Activated naive CD4-positive, alpha-beta T cell (primary cell): ENCODE results near the gene PTPRD.

Experiments
- DNase-seq, 4 experiments: peaks; one replicate each; lab custom pipeline; 2025; lab: John Stamatoyannopoulos, UW

The PTPRD gene

DNA sequence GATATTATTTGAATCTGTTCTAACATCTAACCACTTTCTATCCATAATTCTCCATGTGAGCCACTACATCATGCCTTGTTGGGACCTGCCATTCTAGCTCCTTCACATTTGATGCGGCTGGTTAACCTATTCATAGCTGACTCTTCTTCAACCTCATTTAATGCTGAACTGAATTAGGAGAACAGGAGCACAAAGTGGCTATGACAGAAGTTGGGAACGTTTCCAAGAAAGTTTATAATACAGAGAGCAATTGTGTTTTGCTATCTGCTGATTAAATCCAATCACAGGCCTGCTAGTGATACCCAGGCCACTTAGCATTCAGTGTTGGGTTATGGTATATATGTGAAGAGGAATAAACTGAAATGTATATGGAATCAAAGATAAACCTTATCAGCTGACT, 440.3 kb downstream of the PTPRD start:
- no peak for DNase-seq

- no peak for DNase-seq
Observed at GRCh38 chr9:10168241-10168640, 444.6 kb downstream of the PTPRD start.

DNA sequence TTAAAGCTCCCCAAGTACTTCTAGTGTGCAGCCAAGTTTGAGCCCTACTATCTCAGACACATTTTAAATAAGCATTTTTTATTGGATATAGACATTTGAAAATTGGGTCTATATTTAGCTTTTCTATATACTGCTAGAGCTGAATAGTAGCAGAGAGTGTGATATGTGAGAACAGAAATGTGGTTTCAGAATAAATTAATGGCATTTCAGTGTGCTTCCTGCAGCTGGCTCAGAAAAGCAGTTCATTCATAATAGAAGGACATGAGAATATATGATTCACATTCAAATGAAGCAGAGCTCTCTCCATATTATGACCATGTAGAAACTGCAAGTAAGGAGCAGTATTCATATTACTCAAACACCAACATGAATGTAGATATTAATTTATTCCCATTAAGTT, 464.0 kb downstream of the PTPRD start:
- no peak for DNase-seq

DNA sequence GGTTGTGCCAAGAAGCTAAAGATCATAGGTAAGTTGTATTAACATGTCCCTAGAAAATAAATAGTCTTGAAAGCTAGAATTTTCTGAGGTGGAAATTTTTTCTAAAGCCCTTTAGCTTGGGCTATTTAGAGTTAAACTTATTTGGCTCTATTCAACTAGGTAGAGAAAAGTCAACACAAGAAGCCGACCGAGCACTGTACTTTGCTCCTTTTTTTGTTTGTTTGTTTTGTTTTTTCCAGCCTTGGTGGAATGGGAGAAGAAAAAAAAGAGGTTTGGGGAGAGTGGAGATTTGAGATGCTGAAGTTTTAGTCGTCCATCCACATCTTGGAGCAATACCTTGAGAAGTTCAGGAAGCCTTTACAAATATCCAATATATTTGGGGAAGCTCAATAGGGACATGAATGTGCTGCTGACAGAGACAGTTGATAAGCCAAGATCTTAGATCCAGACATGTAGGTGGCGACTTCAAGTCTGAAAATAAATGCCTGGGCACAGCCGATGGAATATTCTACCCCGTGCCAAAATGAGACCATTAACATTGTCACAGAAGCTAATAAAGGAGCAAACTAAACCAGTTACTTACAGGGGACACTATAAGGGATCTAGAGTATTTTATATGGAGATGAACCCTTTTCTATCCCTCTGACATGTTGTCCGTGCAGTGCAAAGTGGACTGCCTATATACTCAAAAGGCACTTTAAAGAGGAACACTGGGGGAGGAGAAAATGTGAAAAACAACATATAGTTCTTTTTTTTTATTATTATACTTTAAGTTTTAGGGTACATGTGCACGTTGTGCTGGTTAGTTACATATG, 466.1 kb downstream of the PTPRD start:
- DNase-seq = no peak

DNA sequence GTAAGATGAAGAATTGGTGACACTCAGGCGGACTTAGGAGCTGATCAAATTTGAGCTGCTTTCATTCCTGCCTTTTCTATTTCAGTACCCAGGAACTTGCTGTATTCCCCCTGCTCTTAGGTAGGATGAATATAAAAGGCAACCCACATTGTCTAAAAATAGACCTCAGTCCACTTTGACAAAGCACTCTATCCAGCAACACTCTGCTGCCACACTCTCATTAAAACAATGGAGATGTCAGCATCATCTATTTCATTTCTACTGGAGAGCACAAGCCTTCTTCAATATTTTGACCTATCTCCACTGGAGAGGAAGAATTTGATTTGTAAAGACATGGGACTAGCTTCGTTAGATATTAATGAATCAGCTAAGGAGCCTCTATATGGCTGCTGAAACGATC, 468.4 kb downstream of the PTPRD start:
- no peak for DNase-seq

DNA sequence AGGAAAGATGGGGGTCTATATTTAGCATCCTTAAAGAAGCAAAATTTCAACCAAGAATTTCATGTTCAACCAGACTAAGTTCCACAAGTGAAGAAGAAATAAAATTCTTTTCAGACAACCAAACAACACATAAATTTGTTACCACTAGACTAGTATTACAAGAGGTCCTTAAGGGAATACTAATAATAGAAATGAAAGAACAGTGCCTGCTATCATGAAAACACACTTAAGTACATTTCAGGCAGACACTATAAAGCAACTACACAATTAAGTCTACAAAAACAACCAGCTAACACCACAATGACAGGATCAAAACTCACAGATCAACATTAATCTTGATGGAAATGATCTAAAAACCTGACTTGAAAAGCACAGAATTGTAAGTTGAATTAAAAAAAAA, 477.2 kb downstream of the PTPRD start:
- no peak for DNase-seq

DNA sequence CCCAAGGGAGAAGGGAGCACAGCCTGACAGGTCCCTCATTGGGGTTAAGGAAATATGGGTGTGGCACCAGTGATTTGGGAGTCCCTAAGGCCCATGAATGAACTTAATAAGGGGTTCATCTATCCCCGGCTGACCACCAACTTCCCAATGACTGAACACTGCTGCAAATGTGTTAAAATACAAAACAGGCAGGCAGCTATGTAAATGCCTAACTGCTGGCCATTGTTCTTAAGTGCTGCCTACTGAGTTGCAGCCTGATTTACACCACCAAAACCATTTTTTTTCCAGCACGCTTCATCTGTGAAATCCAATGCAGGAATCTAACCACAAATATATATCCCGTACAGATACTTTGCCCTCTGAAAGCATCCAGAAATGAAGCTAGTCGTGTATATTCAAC, 478.5 kb downstream of the PTPRD start:
- no peak for DNase-seq

DNA sequence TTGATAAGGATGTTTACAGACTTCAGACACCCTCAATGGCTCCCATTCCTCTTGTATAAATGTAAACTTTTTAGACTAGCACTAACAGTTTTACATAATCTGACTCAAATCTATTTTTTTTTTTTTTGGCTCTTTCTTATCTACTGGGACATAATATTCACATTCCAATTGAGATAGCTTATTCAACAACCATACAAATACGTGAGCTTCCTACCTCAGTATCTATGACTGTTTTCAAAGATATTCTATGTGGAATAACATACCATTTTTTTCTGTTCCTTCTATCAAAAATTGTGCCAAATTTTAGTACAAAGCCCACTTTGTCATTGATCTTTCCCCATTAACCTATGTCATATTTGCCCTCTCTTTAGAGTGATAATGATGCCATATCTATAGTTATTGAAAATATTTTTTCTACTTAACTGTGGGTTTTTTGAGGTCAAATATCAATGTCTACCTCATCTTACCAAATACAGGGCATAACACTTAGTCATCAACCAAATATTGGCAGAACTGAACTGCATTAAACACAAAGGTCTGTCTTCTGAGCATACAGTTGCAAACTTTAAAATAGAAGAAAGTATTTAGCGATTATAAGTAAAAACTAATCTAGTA, 482.6 kb downstream of the PTPRD start:
- no peak for DNase-seq

DNA sequence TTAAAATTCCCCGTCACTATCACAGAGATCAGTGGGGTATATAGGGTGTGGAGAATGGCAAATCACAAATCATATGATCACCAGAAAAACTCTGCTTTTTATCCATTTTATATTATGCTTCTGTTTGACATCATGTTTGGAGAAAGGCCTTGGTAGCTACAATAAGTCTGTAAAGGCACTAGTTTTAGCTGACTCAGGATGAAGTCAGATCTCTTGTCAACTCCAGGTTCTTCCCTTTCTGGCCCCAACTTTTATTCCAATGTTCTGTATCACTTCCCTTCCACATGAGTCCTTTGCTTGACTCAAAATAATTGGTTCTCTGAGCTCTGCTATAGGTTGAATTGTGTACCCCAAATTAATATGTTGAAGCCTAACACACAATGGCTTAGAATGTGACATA, 484.9 kb downstream of the PTPRD start:
- DNase-seq = no peak

DNA sequence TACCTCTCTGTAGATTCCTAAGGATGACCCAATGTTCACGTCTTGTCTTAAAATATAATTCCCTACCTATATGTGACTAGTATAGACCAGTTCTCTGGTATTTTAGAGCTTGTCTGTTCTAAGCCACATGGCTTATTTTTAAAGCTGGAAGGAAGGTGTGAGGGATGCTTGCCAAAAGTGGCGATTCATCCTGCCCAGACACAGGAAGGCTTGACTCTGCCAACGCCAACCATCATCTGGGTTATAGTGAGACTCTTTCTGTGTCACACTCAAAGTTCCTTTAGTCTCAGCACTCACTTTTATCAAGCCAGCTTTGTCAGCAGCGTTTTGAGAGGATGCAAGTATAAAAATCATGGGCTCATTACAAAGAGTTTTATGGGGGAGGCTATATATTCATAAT, 500.0 kb downstream of the PTPRD start:
- no peak for DNase-seq

GRCh38 chr9:10112070-10112469, 500.7 kb downstream of the PTPRD start:
- DNase-seq = no peak

GRCh38 chr9:10108815-10109214, 504.0 kb downstream of the PTPRD start:
- no peak for DNase-seq

DNA sequence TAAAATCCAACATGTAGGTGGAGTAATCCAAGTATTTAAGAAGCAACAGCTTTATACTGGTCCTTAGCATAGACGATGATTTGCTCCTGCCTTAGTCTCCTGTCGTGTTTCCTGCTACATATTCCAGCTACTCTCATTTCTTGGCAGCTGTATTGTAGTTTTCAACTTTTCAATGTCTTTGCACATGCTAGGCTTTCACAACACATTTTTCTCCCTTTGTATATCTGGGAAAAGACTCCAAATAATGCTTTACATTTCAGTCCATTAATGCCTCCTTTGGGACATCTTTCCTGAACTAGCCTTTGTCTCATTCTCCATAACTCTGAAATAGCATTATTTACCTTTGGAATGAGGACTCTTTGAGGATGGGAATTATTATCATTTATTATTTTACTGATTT, 508.0 kb downstream of the PTPRD start:
- no peak for DNase-seq

DNA sequence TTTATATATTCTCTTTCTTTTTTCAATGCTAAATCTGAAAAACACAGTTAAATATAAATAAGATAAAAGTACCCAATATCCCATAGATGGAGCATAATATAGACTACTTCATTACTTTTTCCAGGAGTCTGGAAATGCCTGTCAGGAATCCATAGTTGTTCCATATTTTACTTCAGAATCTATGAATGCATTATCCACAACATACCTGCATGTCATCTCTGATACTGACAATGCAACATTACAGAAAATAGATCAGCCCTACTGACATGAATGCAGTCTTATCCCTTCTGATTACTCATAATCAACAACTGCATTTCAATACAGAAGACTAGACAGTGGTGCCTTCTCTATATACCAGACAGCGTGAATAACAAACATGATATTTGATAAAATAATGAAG, 517.6 kb downstream of the PTPRD start:
- no peak for DNase-seq

GRCh38 chr9:10094563-10094962, 518.2 kb downstream of the PTPRD start:
- no peak for DNase-seq

- DNase-seq = no peak
Observed at GRCh38 chr9:10080012-10080411, 532.8 kb downstream of the PTPRD start.

DNA sequence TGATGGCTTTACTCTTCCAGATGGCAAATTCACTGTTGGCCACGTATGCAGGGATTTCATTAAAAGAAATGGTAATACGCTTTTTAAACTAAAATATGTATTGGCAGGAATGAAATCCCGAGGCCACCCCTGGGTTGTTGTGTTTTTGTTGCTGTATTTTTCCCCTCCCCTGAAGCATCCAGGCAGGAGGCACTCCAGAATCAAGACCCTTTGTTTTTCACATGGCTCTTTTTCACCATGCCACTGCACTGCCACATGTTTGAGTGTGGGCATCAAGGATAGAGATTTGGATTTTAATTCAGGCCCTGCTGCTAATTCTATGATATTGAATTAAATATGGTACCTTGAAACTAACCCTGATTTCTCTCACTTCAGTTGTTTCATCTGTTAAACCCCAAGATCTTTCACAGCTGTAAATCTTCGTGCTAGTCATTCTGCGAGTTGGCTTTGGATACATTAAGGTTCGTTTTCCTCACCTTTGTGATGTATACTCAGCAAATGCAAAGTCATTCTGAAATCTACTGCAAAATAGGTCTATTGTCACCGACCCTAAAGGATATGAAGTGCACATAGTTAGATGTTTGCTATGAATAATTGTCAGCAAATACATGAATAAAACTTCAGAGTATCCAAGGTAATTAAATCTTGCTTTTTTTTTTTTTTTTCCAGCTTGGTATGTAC, 533.4 kb downstream of the PTPRD start:
- DNase-seq = no peak

- DNase-seq = no peak
Observed at GRCh38 chr9:10071579-10071978, 541.2 kb downstream of the PTPRD start.

GRCh38 chr9:10062629-10063395, 550.0 kb downstream of the PTPRD start:
- no peak for DNase-seq

GRCh38 chr9:10059044-10059443, 553.8 kb downstream of the PTPRD start:
- DNase-seq = no peak

DNA sequence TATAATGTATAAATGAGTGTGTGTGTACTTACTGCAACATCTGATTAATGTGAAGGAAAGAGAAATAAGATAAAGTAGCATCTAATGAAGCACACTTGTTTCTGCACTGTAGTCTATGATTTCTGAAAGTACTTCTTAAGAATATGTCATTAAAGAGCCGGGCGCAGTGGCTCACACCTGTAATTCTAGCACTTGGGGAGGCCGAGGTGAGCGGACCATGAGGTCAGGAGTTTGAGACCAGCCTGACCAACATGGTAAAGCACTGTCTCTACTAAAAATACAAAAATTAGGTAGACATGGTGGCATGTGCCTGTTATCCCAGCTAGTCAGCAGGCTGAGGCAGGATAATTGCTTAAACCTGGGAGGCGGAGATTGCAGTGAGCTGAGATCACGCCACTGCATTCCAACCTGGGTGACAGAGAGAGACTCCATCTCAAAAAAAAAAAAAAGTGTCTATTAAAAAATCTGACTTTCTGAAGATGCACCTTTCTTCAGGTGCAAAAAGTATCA, 556.9 kb downstream of the PTPRD start:
- DNase-seq = no peak

DNA sequence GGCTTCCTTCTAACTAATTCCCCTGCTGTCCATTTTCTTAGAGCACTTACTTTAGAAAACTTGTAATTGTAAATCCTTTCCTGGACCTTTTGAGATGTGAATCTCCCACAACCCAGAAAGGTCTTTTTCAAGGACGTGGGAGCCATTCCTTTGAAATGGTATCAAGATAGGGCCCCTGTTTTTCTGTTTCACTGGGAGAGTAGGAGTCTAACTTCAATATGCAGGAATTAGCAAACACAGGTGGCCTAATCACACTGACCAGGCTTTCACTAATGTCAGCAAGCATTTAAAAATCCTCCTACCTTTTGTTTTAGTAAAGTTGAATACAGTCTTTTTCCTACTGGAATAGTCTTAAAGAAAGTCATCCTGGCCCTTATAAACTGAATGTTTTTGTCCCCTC, 558.3 kb downstream of the PTPRD start:
- DNase-seq = no peak
